Psoas muscle (tissue), 8 donors: ENCODE results near the gene CHFR. TPM values are rescaled to one million over a fixed set of nuclear protein-coding genes. Genes with fewer than 3 reads are reported as not detected.
"Not testable (repeated sequence)": the region's sequence is repeated elsewhere in the genome, so short reads cannot be mapped to it uniquely, and the experiment has no call there.

Experiments
- ATAC-seq, 4 donors: fragments of 200-7000 bp; cut with Tn5 transposase; one replicate each; pipeline ENCODE4 v1.9.1; 2020; ENCODE audit warnings: moderate library complexity in 3 of 4, mild to moderate bottlenecking in 2 of 4
- DNase-seq, 2 donors: peaks; one replicate each; pipeline ENCODE4 v3.0.0-alpha.2; 2020
- H3K27ac ChIP-seq: fragments of 200-600 bp; one replicate; pipeline ENCODE4 v1.8.0; 2022
- H3K27me3 ChIP-seq, 3 donors: fragments of 200-600 bp in 1 of 3; one replicate each; pipeline versions ENCODE4 v1.6.1 to v1.8.0; 2013 to 2022; ENCODE audit warnings: low read length in 2 of 3, mild to moderate bottlenecking in 2 of 3, moderate library complexity in 1 of 3; ENCODE audit not compliant: insufficient read depth in 3 of 3
- H3K36me3 ChIP-seq, 2 donors: fragments of 200-600 bp in 1 of 2; one replicate each; pipeline versions ENCODE4 v1.6.1 to v1.8.0; 2013 to 2022; ENCODE audit warnings: low read depth in 1 of 2, mild to moderate bottlenecking in 1 of 2, moderate library complexity in 1 of 2; ENCODE audit not compliant: insufficient read depth in 1 of 2
- H3K4me1 ChIP-seq: fragments of 200-600 bp; one replicate; pipeline ENCODE4 v1.8.0; 2022
- H3K4me3 ChIP-seq: fragments of 200-600 bp; one replicate; pipeline ENCODE4 v1.8.0; 2022; ENCODE audit warnings: mild to moderate bottlenecking
- H3K9me3 ChIP-seq: fragments of 200-600 bp; one replicate; pipeline ENCODE4 v1.8.0; 2022
- WGBS, 3 donors: extraction: QIAGEN DNeasy Blood & Tissue Kit; methylation state at CpG; one replicate each; pipeline versions ENCODE4 v1.1.6 to v1.1.7; 2013; 5-methylcytosine and 5-hydroxymethylcytosine counted together
- intact Hi-C, 2 donors: fragments of 100-400 bp; cut with DNase I; formaldehyde crosslinking; loops; one replicate each; pipeline versions ENCODE4 v1.11.0 to v1.14.2; 2022
- polyA plus RNA-seq, 3 donors: library from polyadenylated mRNA; stranded (reverse); fragments of 200-250 nt; gene quantifications; one replicate each; pipeline ENCODE4 v1.2.3, GENCODE V29; 2013
- total RNA-seq, 4 donors: library from RNA; stranded (reverse); fragmentation: NEBNext Ultra II Directional in 2 of 4; extraction: Animal tissue kit (Norgen Biotek cat#: 25700) in 2 of 4; gene quantifications; one replicate each; pipeline versions ENCODE4 v1.2.1 to v1.2.4, GENCODE V29; 2021 to 2023
- TF ChIP-seq, protein P1 (sequence below): fragments of 200-600 bp; IDR thresholded peaks from one replicate; pipeline ENCODE4 v1.8.0; 2022; ENCODE audit warnings: antibody characterized with exemption
- donor health status: healthy with polysubstance abuse.
- donor health status: DM: no; HTN: no; CAD: no; lungs with moderate emphysema.
- donor health status: Bipolar disorder and iron deficiency.
- donor health status: healthy.
- donor health status: DM: yes; HTN: yes; CAD: no.
- donor health status: DM: no; HTN: no; CAD: no.
- donor health status: DM: no; HTN: no; CAD: no.
- donor health status: DM: yes; HTN: yes; CAD: no.

The CHFR gene
- total and polyA plus RNA-seq, 7 donors = 7.0 to 15.0 (median 9.8) TPM

GRCh38 chr12:132836795-132837331, 50.5 kb downstream of the CHFR start:
- TF ChIP-seq, protein P1, sequence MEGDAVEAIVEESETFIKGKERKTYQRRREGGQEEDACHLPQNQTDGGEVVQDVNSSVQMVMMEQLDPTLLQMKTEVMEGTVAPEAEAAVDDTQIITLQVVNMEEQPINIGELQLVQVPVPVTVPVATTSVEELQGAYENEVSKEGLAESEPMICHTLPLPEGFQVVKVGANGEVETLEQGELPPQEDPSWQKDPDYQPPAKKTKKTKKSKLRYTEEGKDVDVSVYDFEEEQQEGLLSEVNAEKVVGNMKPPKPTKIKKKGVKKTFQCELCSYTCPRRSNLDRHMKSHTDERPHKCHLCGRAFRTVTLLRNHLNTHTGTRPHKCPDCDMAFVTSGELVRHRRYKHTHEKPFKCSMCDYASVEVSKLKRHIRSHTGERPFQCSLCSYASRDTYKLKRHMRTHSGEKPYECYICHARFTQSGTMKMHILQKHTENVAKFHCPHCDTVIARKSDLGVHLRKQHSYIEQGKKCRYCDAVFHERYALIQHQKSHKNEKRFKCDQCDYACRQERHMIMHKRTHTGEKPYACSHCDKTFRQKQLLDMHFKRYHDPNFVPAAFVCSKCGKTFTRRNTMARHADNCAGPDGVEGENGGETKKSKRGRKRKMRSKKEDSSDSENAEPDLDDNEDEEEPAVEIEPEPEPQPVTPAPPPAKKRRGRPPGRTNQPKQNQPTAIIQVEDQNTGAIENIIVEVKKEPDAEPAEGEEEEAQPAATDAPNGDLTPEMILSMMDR = no peak
- no peak for ATAC-seq
- Histone ChIP-seq H3K27me3 (no peaks in the 10 kb centered on the region), H3K9me3 (no peaks in the 10 kb centered on the region), H3K36me3 (peaks cover 0 to 23% of the 10 kb centered on the region in 2 donors), H3K4me1 (no peaks in the 10 kb centered on the region), H3K4me3 (no peak overlapping the region), H3K27ac (no peak overlapping the region)
- intact Hi-C loops = no loop called here
- DNase-seq = no peak
- 44 to 58% (median 47%) methylated on average over 5 of the region's 5 CpGs for WGBS, 3 donors

GRCh38 chr12:132836230-132836629, 51.2 kb downstream of the CHFR start:
- ATAC-seq, DNase-seq, H3K4me1 ChIP-seq, H3K27ac ChIP-seq, H3K27me3 ChIP-seq, H3K9me3 ChIP-seq, intact Hi-C loops, H3K4me3 ChIP-seq: not testable (repeated sequence)
- 83 to 86% (median 83%) methylated on average over 23 to 27 of the region's 30 CpGs for WGBS, 3 donors
- H3K36me3 ChIP-seq = peaks cover 0 to 16% of the 10 kb centered on the region in 2 donors

DNA sequence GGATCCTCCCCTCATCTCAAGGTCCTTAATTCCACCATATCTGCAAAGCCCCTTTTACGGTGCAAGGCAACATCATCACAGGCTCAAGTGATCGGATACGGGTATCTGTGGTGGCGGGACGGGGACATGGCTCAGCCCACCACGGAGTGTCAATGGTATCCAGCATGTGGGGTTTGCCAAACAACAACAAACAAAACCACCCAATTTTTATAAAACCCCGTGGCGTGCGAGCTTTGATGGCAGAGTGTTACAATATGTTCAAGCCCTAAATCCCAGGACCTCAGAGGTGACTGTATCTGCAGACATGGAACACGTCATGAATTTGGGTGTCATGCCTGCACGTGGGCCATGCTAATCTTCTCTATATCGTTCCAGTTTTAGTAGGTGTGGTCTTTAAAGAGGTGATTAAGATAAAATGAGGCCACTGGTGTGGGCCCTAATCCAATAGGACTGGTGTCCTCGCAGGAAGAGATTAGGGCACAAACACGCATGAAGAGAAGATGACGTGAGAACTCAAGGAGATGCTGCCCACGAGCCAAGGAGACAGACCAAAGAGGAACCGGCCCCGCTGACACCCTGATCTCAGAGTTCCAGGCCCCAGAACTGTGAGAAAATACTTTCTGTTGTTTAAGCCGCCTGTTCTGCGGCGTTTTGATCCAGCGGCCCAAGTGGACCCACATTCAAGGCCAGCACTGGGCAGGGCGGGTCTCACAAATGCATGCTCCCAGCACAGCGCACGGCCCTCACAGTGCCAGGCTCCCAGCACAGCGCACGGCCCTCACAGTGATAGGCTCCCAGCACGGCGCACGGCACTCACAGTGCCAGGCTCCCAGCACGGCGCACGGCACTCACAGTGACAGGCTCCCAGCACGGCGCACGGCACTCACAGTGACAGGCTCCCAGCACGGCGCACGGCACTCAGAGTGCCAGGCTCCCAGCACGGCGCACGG, 52.1 kb downstream of the CHFR start:
- DNase-seq = no peak
- intact Hi-C loops = no loop called here
- Histone ChIP-seq H3K36me3 (peaks cover 0 to 7% of the 10 kb centered on the region in 2 donors), H3K9me3 (no peaks in the 10 kb centered on the region), H3K27ac (no peak overlapping the region), H3K4me1 (no peaks in the 10 kb centered on the region), H3K27me3 (no peaks in the 10 kb centered on the region), H3K4me3 (no peak overlapping the region)
- TF ChIP-seq, protein P1 = no peak
- ATAC-seq = no peak
- WGBS, 3 donors = 92 to 95% (median 92%) methylated on average over 33 to 42 of the region's 42 CpGs

GRCh38 chr12:132834181-132834711, 53.2 kb downstream of the CHFR start:
- intact Hi-C loops = no loop called here
- H3K27ac ChIP-seq = no peak overlapping the region
- no peaks in the 10 kb centered on the region for H3K9me3 ChIP-seq
- WGBS, 3 donors = 82 to 83% (median 83%) methylated on average over 5 of the region's 5 CpGs
- no peak overlapping the region for H3K4me3 ChIP-seq
- no peaks in the 10 kb centered on the region for H3K4me1 ChIP-seq
- no peak for ATAC-seq
- H3K36me3 ChIP-seq = peaks cover 0 to 3% of the 10 kb centered on the region in 2 donors
- TF ChIP-seq, protein P1 = no peak
- no peaks in the 10 kb centered on the region for H3K27me3 ChIP-seq
- DNase-seq = no peak

DNA sequence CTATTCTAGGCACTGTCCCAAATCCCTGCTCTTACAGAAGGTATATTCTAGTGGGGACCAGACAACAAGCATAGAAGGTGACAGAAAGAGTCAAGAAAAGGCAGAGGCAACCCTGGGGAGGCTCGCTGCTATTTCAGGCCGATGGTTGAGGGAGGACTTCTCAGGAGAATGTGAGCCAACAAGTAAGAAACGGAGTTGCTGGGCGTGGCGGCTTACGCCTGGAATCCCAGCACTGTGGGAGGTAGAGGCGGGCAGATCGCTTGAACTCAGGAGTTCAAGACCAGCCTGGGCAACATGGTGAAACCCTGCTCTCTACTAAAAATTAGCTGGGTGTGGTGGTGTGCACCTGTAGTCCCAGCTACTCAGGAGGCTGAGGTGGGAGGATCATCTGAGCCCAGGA, 54.1 kb downstream of the CHFR start:
- TF ChIP-seq, protein P1 = no peak
- no peak for DNase-seq
- Histone ChIP-seq H3K36me3 (peaks cover 0 to 3% of the 10 kb centered on the region in 2 donors), H3K9me3 (no peaks in the 10 kb centered on the region), H3K4me3 (no peak overlapping the region), H3K27me3 (no peaks in the 10 kb centered on the region), H3K27ac (no peak overlapping the region), H3K4me1 (no peaks in the 10 kb centered on the region)
- ATAC-seq = no peak
- intact Hi-C loops = no loop called here
- WGBS, 3 donors = 93 to 95% (median 94%) methylated on average over 8 of the region's 8 CpGs
